GM20000 (cell line): ENCODE data around the gene PVR.

Source experiments
- DNase-seq: peaks from one replicate; pipeline ENCODE4 v3.0.0; 2012; ENCODE audit warnings: low spot score
- CTCF ChIP-seq: IDR thresholded peaks from 2 replicates; pipeline ENCODE4 v1.5.1; 2012; ENCODE audit warnings: mild to moderate bottlenecking, control low read depth; ENCODE audit errors: extremely low read depth, missing control alignments

Gene PVR

GRCh38 chr19:44707794-44708193, 64.1 kb downstream of the PVR start:
- TF ChIP-seq CTCF = no peak
- DNase-seq = no peak

- DNase-seq = no peak
- no peak for TF ChIP-seq CTCF
Observed at GRCh38 chr19:44708940-44709339, 65.2 kb downstream of the PVR start.

GRCh38 chr19:44709434-44710266, 65.9 kb downstream of the PVR start:
- peak; percentile 7 for DNase-seq

GRCh38 chr19:44710483-44710882, 66.8 kb downstream of the PVR start:
- DNase-seq = peak; percentile 6
- no peak for TF ChIP-seq CTCF

- TF ChIP-seq CTCF = no peak
- DNase-seq = no peak
Observed at GRCh38 chr19:44712864-44713515, 69.3 kb downstream of the PVR start.
